ENCODE measurements around the gene ANXA1.

The ANXA1 gene

DNA sequence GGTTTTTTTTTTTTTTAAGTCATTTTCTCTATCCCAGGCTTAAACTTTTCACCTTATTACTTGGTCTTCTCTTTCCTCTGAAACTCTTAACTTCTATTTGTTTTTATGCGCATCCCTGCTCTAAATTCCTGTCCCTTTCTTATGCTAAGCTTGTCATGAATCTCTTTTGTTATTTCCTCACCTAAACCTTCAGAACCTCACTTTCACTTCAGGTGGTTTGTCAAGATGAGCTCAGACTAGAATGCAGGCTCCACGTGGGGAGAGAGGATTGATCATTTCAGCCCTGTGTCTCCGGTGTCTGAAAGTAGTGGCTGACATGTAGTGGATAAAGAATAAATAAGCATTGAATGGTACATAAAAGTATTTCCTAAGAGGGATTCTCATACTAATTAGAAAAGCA is 63.6 kb downstream of the ANXA1 start:
- no peak for DNase-seq

GRCh38 chr9:73216100-73216499 is 64.4 kb downstream of the ANXA1 start:
- DNase-seq = no peak

Measured in activated CD4-positive, CD25-positive, alpha-beta regulatory T cell (primary cell).